Skin of body (tissue), 2 donors: Measurements from ENCODE around the gene SEC31B. TPM values are rescaled to one million over a fixed set of nuclear protein-coding genes. Genes with fewer than 3 reads are reported as not detected.

Experiments used
- DNase-seq: peaks from one replicate; lab custom pipeline; 2025; lab: John Stamatoyannopoulos, UW
- total RNA-seq: library from RNA; depleted of rRNA; stranded (reverse); fragments of >200 nt; gene quantifications from one replicate; pipeline ENCODE4 v1.2.3, GENCODE V29; 2014

SEC31B gene
- total RNA-seq, 1 donor from 2014 or later = 5.8 TPM

- DNase-seq = no peak
These were observed 70.7 kb downstream of the SEC31B start for GRCh38 chr10:100448951-100449350.

- no peak for DNase-seq
These were observed 72.0 kb downstream of the SEC31B start for GRCh38 chr10:100447663-100448062.

- DNase-seq = no peak
These were observed 73.4 kb downstream of the SEC31B start for GRCh38 chr10:100446130-100446761.

GRCh38 chr10:100442548-100442947 is 77.1 kb downstream of the SEC31B start:
- no peak for DNase-seq

GRCh38 chr10:100438674-100439315 is 80.9 kb downstream of the SEC31B start:
- no peak for DNase-seq

Other genes starting within 250 kb of the SEC31B start
- gene BLOC1S2, start 233.2 kb downstream of the SEC31B start, total RNA-seq = 32.4 TPM
- gene PKD2L1, start 189.6 kb downstream of the SEC31B start, total RNA-seq = not detected
- gene SCD, start 172.6 kb downstream of the SEC31B start, total RNA-seq = 908 TPM
- gene WNT8B, start 56.9 kb downstream of the SEC31B start, total RNA-seq = not detected
- gene NDUFB8, start 10.0 kb upstream of the SEC31B start, total RNA-seq = 111 TPM
- gene HIF1AN, start 16.1 kb upstream of the SEC31B start, total RNA-seq = 13.0 TPM
- gene PAX2, start 225.7 kb upstream of the SEC31B start, total RNA-seq = not detected